ENCODE measurements around the gene TPRA1. TPM values are rescaled to one million over a fixed set of nuclear protein-coding genes. Genes with fewer than 3 reads are reported as not detected.

TPRA1 gene
- total and polyA plus RNA-seq, 9 of the 15 experiments (the other 6 are each of a cell fraction or from before 2014, with no cell fraction given) = 0.66 to 21.5 (median 11.1) TPM

GRCh38 chr3:127580327-127581060, 10.0 kb downstream of the TPRA1 start:
- Histone ChIP-seq H3K79me2 (ENCODE audit: control insufficient read depth, insufficient read depth, low read length) (peaks cover 16% of the 10 kb centered on the region), H3K4me2 (ENCODE audit: insufficient read depth, low read length) (no peak overlapping the region), H3K9me1 (ENCODE audit: control insufficient read depth, insufficient read depth, low read length) (peaks cover 7% of the 10 kb centered on the region), H3K27ac (ENCODE audit: extremely low read depth, low read depth, low read length) (no peak overlapping the region), H3K36me3 (ENCODE audit: control insufficient read depth, insufficient read depth, low read length) (peaks cover 13% of the 10 kb centered on the region; the same call in 2 of the 3 replicates), H3K27me3 (ENCODE audit: control insufficient read depth in 2 of 2, insufficient read depth in 2 of 2, low read length in 2 of 2) (no peaks in the 10 kb centered on the region), H3K4me1 (replicated peaks in 1 of 2; ENCODE audit: control insufficient read depth in 2 of 2, insufficient read depth in 2 of 2, low read length in 2 of 2) (peaks cover 10 to 23% of the 10 kb centered on the region in 2 experiments; a peak in 4 of 5 replicates), H3K9ac (ENCODE audit: insufficient read depth in 1 of 2, low read depth in 2 of 2, low read length in 2 of 2) (peak overlapping the region in 1 of 2 experiments; percentile 43; a peak in 2 of 4 replicates), H4K20me1 (replicated peaks; ENCODE audit: control insufficient read depth, insufficient read depth, low read length) (peaks cover 13% of the 10 kb centered on the region), H3K9me3 (replicated peaks; ENCODE audit: control insufficient read depth, insufficient read depth, low read depth, low read length) (no peaks in the 10 kb centered on the region), H2AFZ (ENCODE audit: low read depth, low read length) (no peak overlapping the region), H3K4me3 (no peak overlapping the region)
- DNase-seq (ENCODE audit: extremely low read depth in 1 of 4, low spot score in 3 of 4) (no peak), ATAC-seq (no peak), FAIRE-seq (no peak)
- in situ Hi-C loops (cut with MboI) (no loop called here), intact Hi-C loops (cut with micrococcal nuclease) (no loop called here)
- WGBS (ENCODE audit: insufficient coverage, low coverage, missing lambda C conversion rate) = 77% methylated on average over 8 of the region's 11 CpGs
- TF ChIP-seq MYNN (IDR thresholded peaks at IDR 0.05) = no peak
- TF ChIP-seq MYNN (CRISPR knock-in tag; IDR thresholded peaks at IDR 0.05) = no peak
- TF ChIP-seq NEUROD1 (IDR thresholded peaks at IDR 0.05; ENCODE audit: borderline replicate concordance, low read depth, low read length, partially characterized antibody) = no peak
- no peak for TF ChIP-seq ZKSCAN3 (CRISPR knock-in tag; IDR thresholded peaks at IDR 0.05)
- no peak for TF ChIP-seq STAT5B (CRISPR knock-in tag; IDR thresholded peaks at IDR 0.05)
- no peak for TF ChIP-seq PHF8 (IDR thresholded peaks at IDR 0.05; ENCODE audit: borderline replicate concordance, low read length)
- no peak for TF ChIP-seq TAL1 (IDR thresholded peaks at IDR 0.05)
- TF ChIP-seq ZNF239 (CRISPR knock-in tag; IDR thresholded peaks at IDR 0.05) = no peak
- no peak for TF ChIP-seq XRCC5 (IDR thresholded peaks at IDR 0.05; ENCODE audit: low read depth, low read length)
- TF ChIP-seq, protein P1, sequence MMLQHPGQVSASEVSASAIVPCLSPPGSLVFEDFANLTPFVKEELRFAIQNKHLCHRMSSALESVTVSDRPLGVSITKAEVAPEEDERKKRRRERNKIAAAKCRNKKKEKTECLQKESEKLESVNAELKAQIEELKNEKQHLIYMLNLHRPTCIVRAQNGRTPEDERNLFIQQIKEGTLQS (IDR thresholded peaks at IDR 0.05) = no peak
- TF ChIP-seq, protein P1 (CRISPR knock-in tag; conservative IDR thresholded peaks at IDR 0.05) = no peak
- no peak for TF ChIP-seq ZNF780A (CRISPR knock-in tag; IDR thresholded peaks at IDR 0.05)
- no peak for TF ChIP-seq KLF1 (tag; IDR thresholded peaks at IDR 0.05)
- no peak for TF ChIP-seq FOXA3 (CRISPR knock-in tag; conservative IDR thresholded peaks at IDR 0.05 in 1 of 2, IDR thresholded peaks at IDR 0.05 in 1 of 2)
- no peak for TF ChIP-seq CBX1 (IDR thresholded peaks at IDR 0.05; ENCODE audit: low read depth)
- no peak for TF ChIP-seq ZZZ3 (IDR thresholded peaks at IDR 0.05)
- POLR2A ChIA-PET = no interaction called here
- CTCF ChIA-PET (ENCODE audit: low intra/inter-chr PET ratio) = no interaction called here
- no TSS peak for BruUV-seq (replicated peaks)
